Osteoblast (primary cell): ENCODE data around the gene SOS1. TPM values are rescaled to one million over a fixed set of nuclear protein-coding genes. Genes with fewer than 3 reads are reported as not detected.
A peak's percentile ranks its signal among the peaks of the same experiment; 100 is the strongest.

Experiments
- DNase-seq: peaks from one replicate; pipeline ENCODE4 v3.0.0; 2011; ENCODE audit warnings: low spot score, mixed read lengths; ENCODE audit not compliant: insufficient read length; ENCODE audit errors: missing footprints
- H2AFZ ChIP-seq: 2 replicates; pipeline ENCODE4 v1.6.0; 2011; ENCODE audit warnings: mild to moderate bottlenecking, low read length
- H3K27ac ChIP-seq: 2 replicates; pipeline ENCODE4 v1.5.1; 2011; ENCODE audit warnings: mild to moderate bottlenecking, low read depth, low read length, moderate library complexity
- H3K27me3 ChIP-seq: 2 replicates; pipeline ENCODE4 v1.6.0; 2012; ENCODE audit warnings: mild to moderate bottlenecking, control low read depth, inconsistent platforms, low read length, moderate library complexity; ENCODE audit not compliant: insufficient read depth
- H3K36me3 ChIP-seq: 2 replicates; pipeline ENCODE4 v1.5.1; 2011; ENCODE audit warnings: mild to moderate bottlenecking, low read length, control low read depth, moderate library complexity; ENCODE audit not compliant: insufficient read depth
- H3K4me1 ChIP-seq: 2 replicates; pipeline ENCODE4 v1.5.1; 2011; ENCODE audit warnings: mild to moderate bottlenecking, low read length, control low read depth, moderate library complexity; ENCODE audit not compliant: insufficient read depth
- H3K4me2 ChIP-seq: 2 replicates; pipeline ENCODE4 v1.6.0; 2011; ENCODE audit warnings: mild to moderate bottlenecking, low read length; ENCODE audit not compliant: insufficient read depth
- H3K4me3 ChIP-seq: fragments of 200-600 bp; sonication (generic); 3 replicates; pipeline ENCODE4 v1.5.1; 2012; ENCODE audit warnings: mild to moderate bottlenecking, low read length, inconsistent platforms; ENCODE audit not compliant: insufficient read depth
- H3K79me2 ChIP-seq: 2 replicates; pipeline ENCODE4 v1.6.0; 2012; ENCODE audit warnings: mild to moderate bottlenecking, low read length, control low read depth, inconsistent platforms; ENCODE audit not compliant: insufficient read depth
- H3K9me3 ChIP-seq: 2 replicates; pipeline ENCODE4 v1.5.1; 2011; ENCODE audit warnings: low read depth, low read length, control low read depth
- H4K20me1 ChIP-seq: 2 replicates; pipeline ENCODE4 v1.6.0; 2012; ENCODE audit warnings: mild to moderate bottlenecking, low read length, control low read depth; ENCODE audit not compliant: insufficient read depth
- total RNA-seq: library from RNA; depleted of rRNA; stranded (reverse); fragments of >200 nt; gene quantifications from 2 replicates; pipeline ENCODE4 v1.2.3, GENCODE V29; 2012
- TF ChIP-seq, protein P1 (sequence below): IDR thresholded peaks from 2 replicates; pipeline ENCODE4 v1.5.1; 2011; ENCODE audit warnings: mild to moderate bottlenecking, low read depth, low read length, moderate library complexity; ENCODE audit errors: extremely low read depth

The SOS1 gene
- total RNA-seq, 1 donor, result 28.6 TPM

DNA sequence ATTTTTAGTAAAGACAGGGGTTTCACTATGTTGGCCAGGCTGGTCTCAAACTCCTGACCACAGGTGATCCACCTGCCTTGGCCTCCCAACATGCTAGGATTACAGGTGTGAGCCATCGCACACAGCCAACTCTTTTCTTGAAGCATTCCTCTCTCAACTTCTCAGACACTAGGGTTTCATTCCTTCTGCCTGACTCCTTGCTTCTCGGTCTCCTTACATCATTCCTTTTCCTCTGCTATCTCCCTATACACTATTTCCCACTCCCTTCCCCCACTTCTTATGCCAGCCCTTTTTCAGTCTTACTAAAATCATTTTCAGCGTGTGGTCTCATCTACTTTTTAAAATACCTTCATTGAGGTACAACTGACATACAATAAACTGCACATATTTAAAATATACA, 6.1 kb downstream of the SOS1 start:
- TF ChIP-seq, protein P1, sequence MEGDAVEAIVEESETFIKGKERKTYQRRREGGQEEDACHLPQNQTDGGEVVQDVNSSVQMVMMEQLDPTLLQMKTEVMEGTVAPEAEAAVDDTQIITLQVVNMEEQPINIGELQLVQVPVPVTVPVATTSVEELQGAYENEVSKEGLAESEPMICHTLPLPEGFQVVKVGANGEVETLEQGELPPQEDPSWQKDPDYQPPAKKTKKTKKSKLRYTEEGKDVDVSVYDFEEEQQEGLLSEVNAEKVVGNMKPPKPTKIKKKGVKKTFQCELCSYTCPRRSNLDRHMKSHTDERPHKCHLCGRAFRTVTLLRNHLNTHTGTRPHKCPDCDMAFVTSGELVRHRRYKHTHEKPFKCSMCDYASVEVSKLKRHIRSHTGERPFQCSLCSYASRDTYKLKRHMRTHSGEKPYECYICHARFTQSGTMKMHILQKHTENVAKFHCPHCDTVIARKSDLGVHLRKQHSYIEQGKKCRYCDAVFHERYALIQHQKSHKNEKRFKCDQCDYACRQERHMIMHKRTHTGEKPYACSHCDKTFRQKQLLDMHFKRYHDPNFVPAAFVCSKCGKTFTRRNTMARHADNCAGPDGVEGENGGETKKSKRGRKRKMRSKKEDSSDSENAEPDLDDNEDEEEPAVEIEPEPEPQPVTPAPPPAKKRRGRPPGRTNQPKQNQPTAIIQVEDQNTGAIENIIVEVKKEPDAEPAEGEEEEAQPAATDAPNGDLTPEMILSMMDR, result no peak
- no peak overlapping the region for H2AFZ ChIP-seq
- no peak overlapping the region for H3K4me3 ChIP-seq
- peak overlapping the region; percentile 6 for H3K4me2 ChIP-seq
- no peaks in the 10 kb centered on the region for H3K36me3 ChIP-seq
- H3K79me2 ChIP-seq, result peaks cover 95% of the 10 kb centered on the region
- peak; percentile 59 for DNase-seq
- H3K9me3 ChIP-seq, result no peaks in the 10 kb centered on the region
- H3K27ac ChIP-seq, result no peak overlapping the region
- no peaks in the 10 kb centered on the region for H3K27me3 ChIP-seq
- peaks cover 44% of the 10 kb centered on the region for H4K20me1 ChIP-seq
- peaks cover 8% of the 10 kb centered on the region for H3K4me1 ChIP-seq

DNA sequence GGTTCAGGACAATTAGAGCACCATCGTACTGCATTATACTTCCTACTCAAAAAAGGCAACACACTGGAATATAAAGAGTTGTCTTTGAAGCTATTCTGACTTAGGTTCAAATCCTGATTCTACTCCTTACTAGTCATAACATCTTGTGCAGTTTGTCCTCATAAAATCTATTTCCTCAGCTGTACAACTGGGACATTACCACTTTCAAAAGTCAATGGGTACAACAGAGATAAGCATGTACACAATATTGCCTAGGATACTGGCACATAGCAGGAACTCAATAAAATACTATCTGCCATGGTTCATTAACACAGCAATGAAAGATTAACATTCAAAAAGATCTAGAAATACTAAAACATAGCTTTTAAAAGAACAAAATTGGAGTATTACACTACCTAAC, 11.3 kb downstream of the SOS1 start:
- TF ChIP-seq, protein P1, result no peak
- DNase-seq, result no peak
- Histone ChIP-seq H3K4me1 (no peaks in the 10 kb centered on the region), H2AFZ (no peak overlapping the region), H4K20me1 (peaks cover 41% of the 10 kb centered on the region), H3K4me3 (no peak overlapping the region), H3K27ac (no peak overlapping the region), H3K4me2 (no peak overlapping the region), H3K27me3 (no peaks in the 10 kb centered on the region), H3K79me2 (peaks cover 89% of the 10 kb centered on the region), H3K9me3 (no peaks in the 10 kb centered on the region), H3K36me3 (no peaks in the 10 kb centered on the region)

DNA sequence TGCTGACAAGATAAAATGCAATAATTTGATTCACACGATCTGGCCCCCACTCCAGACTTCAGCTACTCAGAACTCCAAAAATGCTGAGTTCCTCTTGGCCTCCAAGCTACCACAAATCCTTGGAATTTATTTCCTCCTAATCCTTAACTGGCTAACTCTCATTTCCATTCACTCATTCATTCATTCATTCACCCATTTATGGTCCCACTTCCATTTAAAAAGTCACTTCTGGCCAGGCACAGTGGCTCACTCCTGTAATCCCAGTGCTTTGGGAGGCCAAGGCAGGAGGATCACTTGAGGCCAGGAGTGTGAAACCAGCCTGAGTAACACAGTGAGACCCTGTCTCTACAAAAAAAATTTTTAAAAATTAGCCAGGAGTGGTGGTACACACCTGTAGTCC, 12.5 kb downstream of the SOS1 start:
- Histone ChIP-seq H3K79me2 (peaks cover 90% of the 10 kb centered on the region), H4K20me1 (peaks cover 38% of the 10 kb centered on the region), H3K4me3 (no peak overlapping the region), H3K27me3 (no peaks in the 10 kb centered on the region), H2AFZ (no peak overlapping the region), H3K4me2 (no peak overlapping the region), H3K4me1 (no peaks in the 10 kb centered on the region), H3K27ac (no peak overlapping the region), H3K9me3 (no peaks in the 10 kb centered on the region), H3K36me3 (no peaks in the 10 kb centered on the region)
- DNase-seq, result no peak
- TF ChIP-seq, protein P1, result no peak

DNA sequence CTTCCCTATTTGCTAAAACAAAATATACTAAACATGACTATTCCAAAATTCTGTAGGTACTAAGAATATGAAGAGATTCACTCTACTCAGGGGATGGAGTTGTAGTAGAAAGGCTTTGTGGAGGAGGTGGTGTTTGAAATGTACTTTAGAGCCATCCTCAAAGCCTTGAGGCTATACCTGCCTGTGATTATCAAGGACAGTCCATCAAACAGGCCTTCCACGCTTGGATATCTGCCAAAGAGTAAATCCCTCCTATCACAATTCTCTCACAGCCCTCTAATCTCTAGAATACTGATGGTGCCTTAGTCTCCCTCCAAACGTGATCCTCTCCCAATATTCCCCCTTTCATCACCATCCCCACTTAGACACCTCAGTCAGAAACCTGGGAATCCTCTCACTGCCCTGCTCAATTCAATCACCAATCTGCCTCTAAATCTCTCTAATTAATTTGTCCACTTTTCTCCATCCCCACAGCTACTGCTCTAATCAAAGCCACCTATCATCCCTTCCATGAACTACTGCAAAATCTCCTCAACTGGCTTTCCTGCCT, 13.1 kb downstream of the SOS1 start:
- Histone ChIP-seq H3K4me2 (no peak overlapping the region), H3K79me2 (peaks cover 91% of the 10 kb centered on the region)

More for the DNA sequence above, 13.1 kb downstream of the SOS1 start:
- no peak for DNase-seq
- Histone ChIP-seq H2AFZ (no peak overlapping the region), H3K4me1 (no peaks in the 10 kb centered on the region), H4K20me1 (peaks cover 36% of the 10 kb centered on the region), H3K4me3 (no peak overlapping the region), H3K36me3 (no peaks in the 10 kb centered on the region), H3K27me3 (no peaks in the 10 kb centered on the region), H3K9me3 (no peaks in the 10 kb centered on the region), H3K27ac (no peak overlapping the region)
- TF ChIP-seq, protein P1, result no peak
